GM23338 (cell line): Measurements from ENCODE around the gene MT2A. TPM values are rescaled to one million over a fixed set of nuclear protein-coding genes. Genes with fewer than 3 reads are reported as not detected.

ENCODE experiments used
- CREB1 ChIP-seq: fragments of 250-450 bp; sonication (Bioruptor Pico); IDR thresholded peaks from 2 replicates; pipeline ENCODE4 v1.5.0; 2020; ENCODE audit warnings: low read depth, mild to moderate bottlenecking, moderate library complexity
- CTCF ChIP-seq, 2 experiments: fragments of 200-600 bp in 1 of 2; sonication (generic) in 1 of 2; conservative IDR thresholded peaks; 2 replicates each; pipeline versions ENCODE4 v1.5.1 to v1.6.1; 2016 to 2017; ENCODE audit warnings: antibody characterized with exemption in 2 of 2, low read depth in 2 of 2, mild to moderate bottlenecking in 2 of 2, moderate library complexity in 1 of 2
- EZH2 ChIP-seq: fragments of 200-600 bp; sonication (generic); IDR thresholded peaks from one replicate; pipeline ENCODE4 v1.8.0; 2017; ENCODE audit warnings: antibody characterized with exemption, mild to moderate bottlenecking, low read depth; ENCODE audit not compliant: unreplicated experiment
- EZH2phosphoT487 ChIP-seq: fragments of 200-600 bp; sonication (generic); IDR thresholded peaks from one replicate; pipeline ENCODE4 v1.8.1; 2018; ENCODE audit warnings: antibody characterized with exemption; ENCODE audit not compliant: unreplicated experiment
- NANOG ChIP-seq: IDR thresholded peaks from 2 replicates; pipeline ENCODE4 v1.6.1; 2016; ENCODE audit warnings: antibody characterized with exemption, borderline replicate concordance
- ZNF114 ChIP-seq: fragments of 250-450 bp; sonication (Bioruptor Pico); IDR thresholded peaks from 2 replicates; pipeline ENCODE4 v1.5.0; 2020; ENCODE audit warnings: mild to moderate bottlenecking, moderate library complexity
- ZNF462 ChIP-seq: fragments of 250-450 bp; sonication (Bioruptor Pico); IDR thresholded peaks from 2 replicates; pipeline ENCODE4 v1.5.0; 2020; ENCODE audit warnings: mild to moderate bottlenecking, moderate library complexity
- polyA plus RNA-seq: library from polyadenylated mRNA; unstranded; fragments of >200 nt; fragmentation: Nextera tagmentation; extraction: Ambion mirVana; gene quantifications from 2 replicates; pipeline ENCODE4 v1.2.1, GENCODE V29; 2016
- total RNA-seq: library from RNA; depleted of rRNA; stranded (reverse); fragments of >200 nt; shearing (Covaris generic); gene quantifications from 2 replicates; pipeline ENCODE4 v1.2.3, GENCODE V29; 2014
- TF ChIP-seq, protein P1 (sequence below): IDR thresholded peaks from one replicate; pipeline ENCODE4 v1.6.1; 2018; ENCODE audit warnings: antibody characterized with exemption; ENCODE audit not compliant: unreplicated experiment

MT2A gene
- total and polyA plus RNA-seq, 2 experiments from 2014 or later, result 13.9 to 243 TPM

DNA sequence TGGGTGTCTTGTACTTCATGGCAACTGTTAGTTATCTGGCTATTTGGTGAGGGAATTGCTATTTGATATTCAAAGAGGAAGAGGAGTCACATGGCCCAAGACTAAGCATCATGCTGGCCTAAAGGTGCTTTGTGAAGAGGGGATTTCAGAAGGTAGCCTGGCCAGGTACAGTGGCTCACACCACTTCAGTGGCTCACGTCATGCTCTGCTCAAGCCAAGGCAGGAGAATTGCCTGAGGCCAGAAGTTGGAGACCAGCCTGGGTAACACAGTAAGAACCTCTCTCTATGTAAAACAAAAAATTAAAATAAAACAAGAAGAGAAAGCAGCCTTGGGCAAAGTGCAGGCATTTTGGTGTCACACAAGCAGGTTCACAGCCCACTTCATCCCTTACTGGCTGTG is 36.9 kb downstream of the MT2A start (continued):
- TF ChIP-seq ZNF462, result no peak
- TF ChIP-seq EZH2, result no peak
- TF ChIP-seq, protein P1, sequence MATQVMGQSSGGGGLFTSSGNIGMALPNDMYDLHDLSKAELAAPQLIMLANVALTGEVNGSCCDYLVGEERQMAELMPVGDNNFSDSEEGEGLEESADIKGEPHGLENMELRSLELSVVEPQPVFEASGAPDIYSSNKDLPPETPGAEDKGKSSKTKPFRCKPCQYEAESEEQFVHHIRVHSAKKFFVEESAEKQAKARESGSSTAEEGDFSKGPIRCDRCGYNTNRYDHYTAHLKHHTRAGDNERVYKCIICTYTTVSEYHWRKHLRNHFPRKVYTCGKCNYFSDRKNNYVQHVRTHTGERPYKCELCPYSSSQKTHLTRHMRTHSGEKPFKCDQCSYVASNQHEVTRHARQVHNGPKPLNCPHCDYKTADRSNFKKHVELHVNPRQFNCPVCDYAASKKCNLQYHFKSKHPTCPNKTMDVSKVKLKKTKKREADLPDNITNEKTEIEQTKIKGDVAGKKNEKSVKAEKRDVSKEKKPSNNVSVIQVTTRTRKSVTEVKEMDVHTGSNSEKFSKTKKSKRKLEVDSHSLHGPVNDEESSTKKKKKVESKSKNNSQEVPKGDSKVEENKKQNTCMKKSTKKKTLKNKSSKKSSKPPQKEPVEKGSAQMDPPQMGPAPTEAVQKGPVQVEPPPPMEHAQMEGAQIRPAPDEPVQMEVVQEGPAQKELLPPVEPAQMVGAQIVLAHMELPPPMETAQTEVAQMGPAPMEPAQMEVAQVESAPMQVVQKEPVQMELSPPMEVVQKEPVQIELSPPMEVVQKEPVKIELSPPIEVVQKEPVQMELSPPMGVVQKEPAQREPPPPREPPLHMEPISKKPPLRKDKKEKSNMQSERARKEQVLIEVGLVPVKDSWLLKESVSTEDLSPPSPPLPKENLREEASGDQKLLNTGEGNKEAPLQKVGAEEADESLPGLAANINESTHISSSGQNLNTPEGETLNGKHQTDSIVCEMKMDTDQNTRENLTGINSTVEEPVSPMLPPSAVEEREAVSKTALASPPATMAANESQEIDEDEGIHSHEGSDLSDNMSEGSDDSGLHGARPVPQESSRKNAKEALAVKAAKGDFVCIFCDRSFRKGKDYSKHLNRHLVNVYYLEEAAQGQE, result no peak
- no peak for TF ChIP-seq ZNF114 (CRISPR knock-in tag)
- TF ChIP-seq CTCF (conservative IDR thresholded peaks at IDR 0.05; ENCODE audit: low read depth in 2 of 2), result no peak
- TF ChIP-seq CREB1, result no peak
- no peak for TF ChIP-seq NANOG
- no peak for TF ChIP-seq EZH2phosphoT487
